Fibroblast of skin of back (primary cell): ENCODE results near the gene BRAF.
"Not testable (repeated sequence)": the region's sequence is repeated elsewhere in the genome, so short reads cannot be mapped to it uniquely, and the experiment has no call there.

Source experiments
- DNase-seq: peaks from one replicate; pipeline ENCODE4 v3.0.0-alpha.2; 2013

BRAF gene

GRCh38 chr7:140918236-140918635 lies 6.5 kb downstream of the BRAF start:
- no peak for DNase-seq

DNA sequence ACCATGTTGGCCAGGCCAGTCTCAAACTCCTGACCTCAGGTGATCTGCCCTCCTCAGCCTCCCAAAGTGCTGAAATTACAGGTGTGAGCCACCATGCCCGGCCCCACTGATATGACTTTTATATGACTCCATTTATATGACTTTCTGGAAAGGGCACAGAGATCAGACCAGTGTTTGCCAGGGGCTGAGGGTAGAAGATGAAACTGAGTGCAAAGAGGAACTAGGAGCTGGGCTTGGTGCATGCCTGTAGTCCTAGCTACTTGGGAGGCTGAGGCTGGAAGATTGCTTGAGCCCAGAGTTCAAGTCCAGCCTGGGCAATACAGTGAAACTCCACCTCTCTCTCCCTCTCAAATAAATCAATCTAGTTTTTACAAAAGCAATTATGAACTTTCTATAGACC lies 7.5 kb downstream of the BRAF start:
- no peak for DNase-seq

- DNase-seq, result no peak
These were observed 8.7 kb downstream of the BRAF start for GRCh38 chr7:140915935-140916555.

DNA sequence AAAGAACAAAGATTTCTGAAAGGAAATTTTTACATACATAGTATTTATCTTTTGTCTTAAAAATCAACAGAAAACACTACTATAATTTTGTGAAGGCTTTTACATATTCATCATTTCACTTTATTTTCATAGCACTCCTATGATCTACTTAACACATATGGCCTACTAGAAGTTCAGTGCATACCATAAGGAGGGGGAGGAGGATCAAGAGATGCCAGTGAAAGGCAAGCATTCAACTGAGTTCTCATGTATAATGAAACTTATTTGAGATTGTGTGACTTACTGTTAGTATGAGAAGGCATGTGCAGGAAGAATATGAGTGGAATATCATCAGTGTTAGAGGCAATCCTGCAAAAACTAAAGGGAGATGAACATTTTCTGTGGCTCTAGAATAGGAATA lies 10.6 kb downstream of the BRAF start:
- DNase-seq, result no peak

DNA sequence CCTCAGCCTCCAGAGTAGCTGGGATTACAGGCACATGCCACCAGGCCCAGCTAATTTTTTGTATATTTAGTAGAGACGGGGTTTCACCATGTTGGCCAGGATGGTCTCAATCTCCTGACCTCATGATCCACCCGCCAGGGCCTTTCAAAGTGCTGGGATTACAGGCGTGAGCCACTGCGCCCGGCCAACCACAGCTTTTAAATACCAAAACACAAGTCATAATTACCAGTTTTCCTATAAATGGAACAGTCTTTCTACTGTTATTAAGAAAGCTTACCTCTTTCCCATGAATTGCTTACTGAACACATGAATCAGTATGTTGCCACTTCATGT lies 11.2 kb downstream of the BRAF start:
- DNase-seq, result not testable (repeated sequence)

GRCh38 chr7:140911746-140912145 lies 13.0 kb downstream of the BRAF start:
- DNase-seq, result no peak

DNA sequence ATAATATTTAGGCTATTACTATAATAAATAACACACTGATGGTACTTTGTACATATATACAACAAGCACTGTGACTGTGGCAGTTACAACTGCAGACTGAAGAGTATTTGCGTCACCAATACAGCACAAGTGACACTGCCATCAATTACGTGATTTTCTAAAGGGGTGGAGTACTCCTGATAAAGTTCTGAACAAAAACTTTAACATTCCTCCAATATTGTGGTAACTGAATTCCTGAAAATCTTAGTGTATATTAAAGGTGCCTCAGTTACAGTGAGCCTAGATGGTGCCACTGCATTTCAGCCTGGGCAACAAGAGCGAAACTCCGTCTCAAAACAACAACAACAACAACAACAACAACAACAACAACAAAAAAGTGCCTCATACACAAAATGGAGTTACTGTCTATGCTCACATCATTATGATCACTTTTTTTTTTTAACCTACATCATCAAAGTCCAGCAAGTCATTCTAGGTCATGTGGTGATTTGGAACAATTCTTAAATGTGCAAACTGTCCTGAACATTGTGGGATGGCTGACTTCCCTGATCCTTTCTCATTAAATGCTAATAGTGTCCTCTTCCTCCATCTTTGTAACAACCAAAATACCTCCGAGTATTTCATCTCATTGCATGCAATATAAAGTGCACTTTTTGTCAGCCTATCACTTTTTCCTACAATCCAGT lies 15.1 kb downstream of the BRAF start:
- no peak for DNase-seq

GRCh38 chr7:140908361-140908760 lies 16.4 kb downstream of the BRAF start:
- no peak for DNase-seq

DNA sequence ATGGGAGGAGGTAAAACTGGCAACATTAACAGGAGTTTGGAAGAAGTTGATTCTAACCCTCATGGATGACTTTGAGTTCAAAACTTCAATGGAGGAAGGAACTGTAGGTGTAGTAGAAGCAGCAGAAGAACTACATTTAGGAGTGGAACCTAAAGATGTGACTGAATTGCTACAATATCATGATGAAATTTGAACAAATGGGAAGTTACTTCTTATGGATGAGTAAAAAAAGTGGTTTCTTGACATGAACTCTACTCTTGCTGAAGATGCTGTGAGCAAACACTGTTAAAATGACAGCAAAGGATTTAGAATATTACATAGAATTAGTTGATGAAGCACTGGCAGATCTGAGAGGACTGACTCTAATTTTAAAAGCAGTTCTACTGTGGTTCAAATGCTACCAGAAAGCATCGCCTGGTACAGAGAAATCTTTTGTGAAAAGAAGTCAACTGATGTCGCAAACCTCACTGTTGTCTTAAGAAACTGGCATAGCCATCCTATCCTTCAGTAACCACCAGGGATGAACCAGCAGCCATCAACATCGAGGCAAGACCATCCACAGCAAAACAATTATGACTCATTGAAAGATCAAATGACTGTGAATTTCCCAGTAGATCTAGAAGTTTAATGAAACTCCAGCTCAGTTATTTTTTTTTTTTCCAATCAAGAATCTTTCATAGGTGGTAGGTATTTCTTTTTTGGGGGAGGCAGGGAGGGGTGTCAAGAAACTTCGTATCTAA lies 20.8 kb downstream of the BRAF start:
- no peak for DNase-seq

- no peak for DNase-seq
These were observed 22.3 kb downstream of the BRAF start for GRCh38 chr7:140902303-140902953.

GRCh38 chr7:140901941-140902302 lies 22.8 kb downstream of the BRAF start:
- no peak for DNase-seq

- DNase-seq, result no peak
These were observed 24.8 kb downstream of the BRAF start for GRCh38 chr7:140899883-140900282.

GRCh38 chr7:140898786-140899536 lies 25.8 kb downstream of the BRAF start:
- DNase-seq, result peak; percentile 33

- no peak for DNase-seq
These were observed 27.7 kb downstream of the BRAF start for GRCh38 chr7:140896996-140897395.

DNA sequence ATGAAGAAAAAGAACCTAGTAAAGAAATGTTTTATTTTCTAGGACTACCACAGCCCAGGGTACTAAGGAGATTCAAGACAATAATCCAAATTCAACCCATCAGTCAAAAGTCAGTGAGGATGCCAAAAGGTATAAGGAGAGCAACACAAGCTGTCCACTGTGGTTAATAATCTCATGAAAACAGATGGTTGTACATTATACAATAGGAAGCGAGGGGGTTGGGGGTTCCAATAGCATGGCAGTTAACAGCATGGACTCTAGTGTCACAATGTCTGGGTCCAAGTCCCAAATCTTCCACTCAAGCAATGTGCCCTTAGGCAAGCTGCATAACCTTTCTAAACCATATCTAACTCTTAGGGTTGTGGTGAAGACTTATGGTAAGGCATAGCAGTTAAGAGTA lies 35.1 kb downstream of the BRAF start:
- no peak for DNase-seq

DNA sequence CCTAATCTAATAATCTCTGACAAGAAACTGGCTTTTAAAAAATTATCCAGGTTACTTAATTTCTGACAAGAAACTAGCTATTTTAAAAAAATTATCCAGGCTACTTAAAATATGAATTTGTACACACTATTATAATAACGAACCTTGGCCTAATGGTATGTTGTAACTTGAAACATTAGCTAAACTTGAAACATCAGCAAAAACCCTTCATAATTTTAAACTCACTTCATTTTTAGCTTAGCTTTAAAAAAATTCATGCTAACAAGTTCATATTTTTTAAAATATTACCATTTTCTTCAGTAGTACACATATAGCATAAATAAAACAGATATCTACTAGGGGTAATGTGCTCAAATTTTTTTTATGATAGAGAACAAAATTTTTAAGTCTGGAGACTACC lies 35.6 kb downstream of the BRAF start:
- DNase-seq, result no peak

GRCh38 chr7:140888087-140888486 lies 36.6 kb downstream of the BRAF start:
- peak; percentile 15 for DNase-seq

GRCh38 chr7:140885735-140886334 lies 38.9 kb downstream of the BRAF start:
- no peak for DNase-seq

DNA sequence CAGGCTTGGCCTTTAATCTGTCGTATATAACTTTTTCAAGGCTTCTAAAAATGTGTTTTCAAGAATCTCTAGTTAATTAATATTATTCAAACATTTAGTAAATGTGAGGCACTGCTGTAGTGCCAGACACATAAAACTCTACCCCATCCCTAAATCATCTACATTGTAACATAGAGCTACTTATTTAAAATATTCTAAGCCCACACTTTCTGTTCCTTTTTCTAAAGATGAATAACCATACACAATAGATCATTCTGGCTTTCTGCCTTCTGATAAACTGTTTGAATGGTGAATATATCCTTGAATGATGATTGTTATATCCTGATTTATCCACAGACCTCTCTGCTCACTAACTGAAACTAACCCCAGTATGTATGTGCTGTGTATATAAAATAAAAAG lies 41.4 kb downstream of the BRAF start:
- no peak for DNase-seq

GRCh38 chr7:140882834-140883233 lies 41.9 kb downstream of the BRAF start:
- DNase-seq, result not testable (repeated sequence)

DNA sequence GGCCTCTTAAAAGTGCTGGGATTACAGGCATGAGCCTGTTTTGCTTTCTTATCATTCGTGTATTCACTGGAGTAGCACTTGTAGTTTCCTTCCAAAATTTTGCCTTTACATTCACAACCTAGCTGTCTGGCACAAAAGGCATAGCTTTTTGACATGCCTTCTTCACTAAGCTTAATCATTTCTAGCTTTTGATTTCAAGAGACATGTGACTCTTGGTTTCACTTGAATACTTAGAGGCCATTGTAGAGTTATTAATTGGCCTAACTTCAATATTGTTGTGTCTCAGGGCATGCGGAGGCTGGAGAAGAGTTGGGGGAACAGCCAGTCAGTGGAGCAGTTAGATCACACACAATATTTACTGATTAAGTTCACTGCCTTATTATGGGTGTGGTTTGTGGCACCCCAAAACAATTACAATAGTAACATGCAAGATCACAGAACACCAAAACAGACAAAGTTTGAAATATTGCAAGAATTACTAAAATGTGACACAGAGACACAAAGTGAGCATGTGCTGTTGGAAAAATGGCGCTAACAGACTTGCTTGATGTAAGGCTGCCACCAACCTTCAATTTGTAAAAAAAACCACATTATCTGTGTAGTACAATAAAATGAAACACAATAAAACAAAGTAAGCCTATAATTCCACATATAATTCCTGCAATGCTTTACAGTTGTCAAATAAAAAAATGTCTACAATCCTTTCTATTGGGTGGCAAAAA lies 43.1 kb downstream of the BRAF start:
- DNase-seq, result no peak

DNA sequence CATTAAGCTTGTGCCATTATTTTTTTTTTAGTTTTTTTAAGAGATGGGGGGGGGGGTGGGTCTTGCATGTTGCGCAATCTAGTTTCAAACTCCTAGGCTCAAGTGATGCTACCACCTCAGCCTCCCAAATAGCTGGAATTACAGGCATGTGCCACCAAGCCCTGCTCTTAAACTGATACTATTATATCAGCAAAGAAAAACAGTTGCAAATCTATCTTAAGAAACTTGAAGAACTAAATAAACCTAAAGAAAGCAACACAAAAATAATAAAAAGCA lies 47.5 kb downstream of the BRAF start:
- no peak for DNase-seq
